CD4-positive, alpha-beta T cell (primary cell): Measurements from ENCODE around the gene GAS2L2. TPM values are rescaled to one million over a fixed set of nuclear protein-coding genes. Genes with fewer than 3 reads are reported as not detected.

Experiments
- ATAC-seq: fragments of 200-7000 bp; cut with Tn5 transposase; one replicate; pipeline ENCODE4 v1.10.0; 2022; ENCODE audit warnings: mild to moderate bottlenecking; ENCODE audit not compliant: poor library complexity
- CTCF ChIA-PET: fragments of 350-600 bp; sonication (Branson Sonifier 250); formaldehyde crosslinking; loops from one replicate; lab custom pipeline; 2021; ENCODE audit warnings: antibody characterized with exemption, inconsistent platforms; lab: Charles Lee
- POLR2A ChIA-PET: fragments of 350-600 bp; sonication (Branson Sonifier 250); formaldehyde crosslinking; loops from one replicate; lab custom pipeline; 2021; ENCODE audit warnings: antibody characterized with exemption, inconsistent platforms; lab: Charles Lee
- DNase-seq, 14 experiments: peaks; one replicate each; pipeline ENCODE4 v3.0.0-alpha.2; 2013 to 2020; ENCODE audit warnings: mixed read lengths in 2 of 14
- H3K27ac ChIP-seq, 2 donors: one replicate each; pipeline versions ENCODE4 v1.5.1 to v1.7.0; 2013; ENCODE audit warnings: low read length in 2 of 2, low read depth in 1 of 2, mild to moderate bottlenecking in 1 of 2
- H3K27me3 ChIP-seq, 2 experiments: 1 replicate in 1 of 2; 2 replicates in 1 of 2; pipeline versions ENCODE4 v1.6.1 to v1.7.0; 2013; ENCODE audit warnings: low read length in 2 of 2, control low read depth in 1 of 2, mild to moderate bottlenecking in 1 of 2, moderate library complexity in 1 of 2; ENCODE audit not compliant: insufficient read depth in 2 of 2, control insufficient read depth in 1 of 2
- H3K36me3 ChIP-seq: one replicate; pipeline ENCODE4 v1.6.1; 2013; ENCODE audit warnings: low read length, control low read depth; ENCODE audit not compliant: insufficient read depth
- H3K4me1 ChIP-seq: one replicate; pipeline ENCODE4 v1.6.1; 2013; ENCODE audit warnings: low read length, control low read depth; ENCODE audit not compliant: insufficient read depth
- H3K4me3 ChIP-seq: one replicate; pipeline ENCODE4 v1.5.1; 2013; ENCODE audit warnings: mild to moderate bottlenecking, low read length, moderate library complexity
- H3K9me3 ChIP-seq, 2 experiments: 1 replicate in 1 of 2; 2 replicates in 1 of 2; pipeline versions ENCODE4 v1.6.1 to v1.7.0; 2013; ENCODE audit warnings: low read length in 2 of 2, mild to moderate bottlenecking in 2 of 2, control low read depth in 1 of 2, moderate library complexity in 1 of 2; ENCODE audit not compliant: control insufficient read depth in 1 of 2, insufficient read depth in 1 of 2
- H3K27ac Mint-ChIP-seq: one replicate; pipeline ENCODE4 v1.8.0; 2020; ENCODE audit warnings: mixed read lengths
- H3K27me3 Mint-ChIP-seq: one replicate; pipeline ENCODE4 v1.8.0; 2021; ENCODE audit warnings: mixed read lengths
- H3K36me3 Mint-ChIP-seq: one replicate; pipeline ENCODE4 v1.8.0; 2021; ENCODE audit warnings: low read depth, mixed read lengths
- H3K4me1 Mint-ChIP-seq: one replicate; pipeline ENCODE4 v1.8.0; 2021; ENCODE audit warnings: low read depth, mixed read lengths
- H3K4me3 Mint-ChIP-seq: one replicate; pipeline ENCODE4 v1.8.0; 2020; ENCODE audit warnings: mild to moderate bottlenecking, mixed read lengths
- H3K9me3 Mint-ChIP-seq: one replicate; pipeline ENCODE4 v1.8.0; 2020; ENCODE audit warnings: mixed read lengths
- CTCF ChIP-seq: fragments of 200-600 bp; IDR thresholded peaks from one replicate; pipeline ENCODE4 v1.8.0; 2022; ENCODE audit warnings: antibody characterized with exemption, mild to moderate bottlenecking
- intact Hi-C, 2 experiments: fragments of 100-400 bp; cut with DNase I in 1 of 2; cut with micrococcal nuclease in 1 of 2; formaldehyde crosslinking; loops; one replicate each; pipeline versions ENCODE4 v1.15.1 to v1.9.0; 2023 to 2025; cut with DNase I, micrococcal nuclease
- total RNA-seq, 174 experiments: library from RNA in 2 of 174; stranded (reverse) in 2 of 174; gene quantifications; one replicate each; pipeline ENCODE4 v1.2.3 and lab custom pipeline; 2021 to 2026

GAS2L2 gene
- total RNA-seq, 2 experiments from 2014 or later: 0.19 to 0.22 TPM

DNA sequence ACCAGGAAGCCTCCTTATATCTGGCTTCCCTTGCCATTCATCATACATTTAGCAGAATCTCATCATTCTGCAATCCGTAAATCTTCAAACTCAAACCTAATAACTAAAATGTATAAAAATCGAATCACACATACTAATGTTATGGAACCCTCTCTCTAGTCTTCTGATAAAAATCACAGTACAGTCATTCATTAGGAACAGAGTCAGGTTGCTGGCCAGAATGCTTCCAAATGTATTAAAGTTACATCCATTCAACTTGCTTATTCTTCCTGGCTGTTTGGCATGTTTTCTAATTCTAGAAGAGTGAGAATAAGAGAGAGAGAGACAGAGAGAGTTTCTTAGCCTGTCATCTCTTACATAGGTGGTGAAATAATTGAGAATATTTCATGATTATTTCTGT is 38.1 kb downstream of the GAS2L2 start:
- H3K36me3 ChIP-seq: peaks cover 69% of the 10 kb centered on the region
- POLR2A ChIA-PET: no interaction called here

DNA sequence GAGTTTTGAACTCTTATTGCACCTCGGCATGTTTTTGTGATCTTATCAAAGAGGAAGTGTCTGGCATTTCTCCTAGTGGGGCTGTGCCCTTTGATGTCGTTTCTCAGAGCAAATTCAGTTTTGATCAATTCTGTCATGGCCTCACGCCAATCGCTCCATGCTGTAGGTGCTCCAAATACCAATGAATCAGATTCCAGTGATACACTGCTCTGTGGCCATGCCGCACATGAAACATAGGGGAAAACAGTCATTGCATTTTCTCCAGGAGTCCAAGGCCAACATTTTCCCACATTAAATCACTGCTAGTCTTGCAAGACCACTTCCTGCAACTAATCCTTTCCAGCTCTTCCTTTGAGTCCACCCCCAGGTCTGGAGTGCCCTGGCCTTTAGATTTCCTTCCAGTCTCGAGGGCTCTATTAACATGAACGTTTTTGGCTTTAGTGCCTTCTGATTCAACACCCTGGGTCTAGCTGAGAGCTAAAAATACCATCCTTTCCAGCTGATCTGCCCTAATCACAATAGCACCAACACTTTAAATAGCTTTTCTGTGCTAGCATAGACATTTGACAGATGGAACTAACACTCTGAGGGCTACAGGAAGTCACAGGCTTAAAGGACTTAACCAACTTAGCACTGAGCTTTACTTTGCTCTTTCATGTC is 39.8 kb downstream of the GAS2L2 start:
- peaks cover 69% of the 10 kb centered on the region for H3K36me3 ChIP-seq
- no peaks in the 10 kb centered on the region for H3K27me3 ChIP-seq
- H3K4me3 ChIP-seq: no peak overlapping the region
- H3K27ac ChIP-seq: no peak overlapping the region
- peaks cover 34% of the 10 kb centered on the region for H3K36me3 Mint-ChIP-seq
- no peak overlapping the region for H3K27ac Mint-ChIP-seq
- CTCF ChIA-PET: no interaction called here
- H3K4me1 Mint-ChIP-seq: peaks cover 29% of the 10 kb centered on the region
- no peaks in the 10 kb centered on the region for H3K9me3 Mint-ChIP-seq
- peaks cover 18% of the 10 kb centered on the region for H3K4me1 ChIP-seq
- ATAC-seq: no peak
- no peak overlapping the region for H3K4me3 Mint-ChIP-seq
- H3K9me3 ChIP-seq: no peaks in the 10 kb centered on the region
- peak in 1 of 14 experiments; percentile 53 for DNase-seq
- H3K27me3 Mint-ChIP-seq: no peaks in the 10 kb centered on the region
- POLR2A ChIA-PET: interaction anchor here (0.6 to 0.7 kb wide), 2 partner anchors 9 to 16 kb away, joined by 3 read pairs; no protein-coding TSS in a partner anchor
- intact Hi-C loops: no loop called here
- no peak for TF ChIP-seq CTCF

More for the DNA sequence above, 38.1 kb downstream of the GAS2L2 start:
- no peaks in the 10 kb centered on the region for H3K27me3 ChIP-seq
- Mint-ChIP-seq H3K36me3 (peaks cover 18% of the 10 kb centered on the region), H3K27ac (no peak overlapping the region), H3K4me3 (no peak overlapping the region), H3K27me3 (no peaks in the 10 kb centered on the region), H3K9me3 (no peaks in the 10 kb centered on the region), H3K4me1 (peaks cover 12% of the 10 kb centered on the region)
- intact Hi-C loops: no loop called here
- H3K9me3 ChIP-seq: no peaks in the 10 kb centered on the region
- DNase-seq: no peak
- ATAC-seq: no peak
- no peak overlapping the region for H3K4me3 ChIP-seq
- H3K27ac ChIP-seq: no peak overlapping the region
- CTCF ChIA-PET: no interaction called here
- no peak for TF ChIP-seq CTCF
- H3K4me1 ChIP-seq: peaks cover 18% of the 10 kb centered on the region

DNA sequence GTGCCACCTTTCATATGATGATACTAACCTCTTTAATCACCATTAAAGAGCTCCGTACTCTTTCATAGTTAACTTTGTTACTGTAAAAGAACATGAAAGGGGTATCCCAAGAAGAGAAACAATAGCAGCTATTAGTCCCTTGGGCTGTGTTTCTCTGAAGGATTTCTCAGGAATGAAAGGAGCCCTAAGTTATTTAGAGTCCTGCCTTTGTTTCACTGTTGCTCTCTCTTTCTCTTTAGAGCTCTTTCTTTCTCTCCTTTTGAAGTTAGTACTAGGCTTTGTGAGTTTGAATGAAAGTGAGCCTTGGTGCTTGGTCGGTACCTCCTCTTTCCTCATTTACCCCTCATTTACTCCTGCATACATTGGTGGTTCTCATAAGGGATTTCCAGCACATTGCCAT is 42.1 kb downstream of the GAS2L2 start:
- no peak for TF ChIP-seq CTCF
- Mint-ChIP-seq H3K4me1 (peaks cover 49% of the 10 kb centered on the region), H3K27me3 (no peaks in the 10 kb centered on the region), H3K9me3 (no peaks in the 10 kb centered on the region), H3K27ac (peak overlapping the region; percentile 40), H3K36me3 (peaks cover 42% of the 10 kb centered on the region), H3K4me3 (no peak overlapping the region)
- DNase-seq (no peak), ATAC-seq (no peak)
- Histone ChIP-seq H3K4me3 (no peak overlapping the region), H3K9me3 (no peaks in the 10 kb centered on the region), H3K36me3 (peaks cover 52% of the 10 kb centered on the region), H3K4me1 (peaks cover 25% of the 10 kb centered on the region), H3K27me3 (no peaks in the 10 kb centered on the region), H3K27ac (no peak overlapping the region)
- ChIA-PET POLR2A (no interaction called here), CTCF (interaction anchor here (1.2 kb wide), 1 partner anchor 15 kb away, joined by 4 read pairs; no protein-coding TSS in a partner anchor)
- intact Hi-C loops: no loop called here
